ENCODE results near the gene TTC21B.
A peak's percentile ranks its signal among the peaks of the same experiment; 100 is the strongest.
"Not testable (repeated sequence)": the region's sequence is repeated elsewhere in the genome, so short reads cannot be mapped to it uniquely, and the experiment has no call there.

TTC21B gene

GRCh38 chr2:165953655-165954606 lies at the start of gene TTC21B:
Gene TTC21B (minus strand): TSS chr2:165953776. CDS start chr2:165953705, 71 bp downstream.
- peak; percentile 94 for DNase-seq

GRCh38 chr2:166000401-166000800 lies 46.8 kb upstream of the TTC21B start:
- DNase-seq = no peak

DNA sequence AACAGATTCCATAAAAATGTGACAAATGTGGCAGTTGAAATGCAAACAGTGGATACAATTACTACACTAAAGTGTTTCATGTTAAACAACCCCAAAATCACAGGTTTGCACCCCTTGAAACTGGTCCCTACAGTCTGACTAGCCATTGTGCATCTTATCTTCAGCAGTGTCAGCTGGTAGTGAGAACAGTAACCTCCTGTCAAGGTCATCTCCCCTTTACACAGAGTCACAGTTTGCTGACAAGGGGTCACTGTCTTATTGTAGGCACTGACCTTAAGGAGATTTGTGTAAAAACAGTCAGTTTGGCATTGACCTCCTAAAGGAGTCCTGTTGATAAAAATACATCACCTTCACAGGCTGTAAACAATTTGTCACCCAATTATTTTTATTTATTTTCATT lies 37.3 kb upstream of the TTC21B start:
- DNase-seq = no peak

GRCh38 chr2:165989851-165990250 lies 36.3 kb upstream of the TTC21B start:
- DNase-seq = no peak

DNA sequence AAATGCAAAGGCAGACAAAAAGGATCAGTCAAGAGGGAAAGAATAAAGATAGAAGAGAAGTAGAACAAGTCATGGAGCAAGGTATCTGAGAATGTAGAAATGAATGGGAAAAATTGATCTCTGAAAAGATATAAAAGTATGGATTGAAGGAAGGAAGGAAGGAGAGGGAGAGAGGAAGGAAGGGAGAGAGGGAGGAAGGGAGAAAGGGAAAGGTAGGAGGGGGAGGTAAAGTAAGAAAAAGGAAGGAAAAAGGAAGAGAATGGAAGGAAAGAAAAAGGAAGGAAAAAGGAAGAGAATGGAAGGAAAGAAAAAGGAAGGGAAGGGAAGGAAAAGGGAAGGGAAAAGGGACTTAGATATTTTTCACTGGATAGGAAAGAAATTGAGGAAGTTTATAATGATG lies 31.5 kb upstream of the TTC21B start:
- no peak for DNase-seq

GRCh38 chr2:165972161-165972560 lies 18.6 kb upstream of the TTC21B start:
- DNase-seq = not testable (repeated sequence)

DNA sequence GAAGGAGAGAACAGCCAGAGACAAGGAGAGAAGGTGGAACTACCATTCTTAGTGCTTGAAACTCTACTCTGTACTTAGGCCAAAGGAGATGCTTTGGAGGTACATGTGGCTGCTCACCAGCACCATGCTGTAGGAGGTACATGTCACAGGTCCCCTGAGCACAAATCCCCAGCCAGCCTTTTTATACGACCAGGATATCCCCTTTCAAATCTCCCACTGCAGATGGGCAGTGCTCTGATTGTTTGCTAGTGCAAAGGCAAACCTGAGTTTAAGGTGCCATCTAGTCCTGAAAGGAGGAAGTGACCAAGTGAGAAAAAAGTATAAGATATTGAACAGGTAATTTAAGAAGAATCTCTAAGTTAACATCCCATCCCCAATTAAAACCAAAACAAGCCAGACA lies 17.1 kb upstream of the TTC21B start:
- no peak for DNase-seq

DNA sequence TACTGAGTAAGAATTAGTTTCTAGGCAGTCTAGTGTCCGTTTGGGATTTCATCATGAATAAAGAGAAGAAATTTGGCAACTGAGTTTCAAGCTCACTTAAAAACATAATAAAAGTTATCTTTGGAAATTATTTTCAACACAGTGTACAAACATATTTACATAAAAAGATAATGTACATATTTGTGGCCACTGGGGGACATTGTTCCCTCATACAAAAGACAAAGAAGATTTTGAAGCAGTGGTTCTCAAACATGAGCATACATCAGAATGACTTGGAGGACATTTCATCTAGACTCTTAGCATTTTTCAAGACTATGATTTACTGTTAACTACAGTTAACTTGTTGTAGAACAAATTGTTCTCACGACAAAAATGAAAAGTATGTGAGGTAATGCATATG lies 15.7 kb upstream of the TTC21B start:
- no peak for DNase-seq

GRCh38 chr2:165967746-165968145 lies 14.2 kb upstream of the TTC21B start:
- no peak for DNase-seq

DNA sequence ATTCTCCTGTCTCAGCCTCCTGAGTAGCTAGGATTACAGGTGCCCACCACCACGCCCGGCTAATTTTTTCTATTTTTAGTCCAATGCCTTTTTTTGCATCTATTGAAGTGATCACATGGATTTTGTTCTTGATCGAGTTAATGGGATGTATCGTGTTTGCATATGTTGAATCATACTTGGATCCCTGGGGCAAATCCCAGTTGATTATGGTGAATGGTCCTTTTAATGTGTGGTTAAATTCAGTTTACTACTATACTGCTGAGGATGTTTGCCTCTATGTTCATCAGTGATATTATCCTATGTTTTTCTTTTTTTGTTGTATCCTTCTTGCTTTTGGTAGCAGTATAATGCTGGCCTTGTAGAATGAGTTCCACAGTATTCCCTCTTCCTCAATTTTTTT lies 8.2 kb upstream of the TTC21B start:
- DNase-seq = no peak

GRCh38 chr2:165959371-165959770 lies 5.8 kb upstream of the TTC21B start:
- DNase-seq = no peak

GRCh38 chr2:165958313-165958960 lies 4.9 kb upstream of the TTC21B start:
- no peak for DNase-seq

DNA sequence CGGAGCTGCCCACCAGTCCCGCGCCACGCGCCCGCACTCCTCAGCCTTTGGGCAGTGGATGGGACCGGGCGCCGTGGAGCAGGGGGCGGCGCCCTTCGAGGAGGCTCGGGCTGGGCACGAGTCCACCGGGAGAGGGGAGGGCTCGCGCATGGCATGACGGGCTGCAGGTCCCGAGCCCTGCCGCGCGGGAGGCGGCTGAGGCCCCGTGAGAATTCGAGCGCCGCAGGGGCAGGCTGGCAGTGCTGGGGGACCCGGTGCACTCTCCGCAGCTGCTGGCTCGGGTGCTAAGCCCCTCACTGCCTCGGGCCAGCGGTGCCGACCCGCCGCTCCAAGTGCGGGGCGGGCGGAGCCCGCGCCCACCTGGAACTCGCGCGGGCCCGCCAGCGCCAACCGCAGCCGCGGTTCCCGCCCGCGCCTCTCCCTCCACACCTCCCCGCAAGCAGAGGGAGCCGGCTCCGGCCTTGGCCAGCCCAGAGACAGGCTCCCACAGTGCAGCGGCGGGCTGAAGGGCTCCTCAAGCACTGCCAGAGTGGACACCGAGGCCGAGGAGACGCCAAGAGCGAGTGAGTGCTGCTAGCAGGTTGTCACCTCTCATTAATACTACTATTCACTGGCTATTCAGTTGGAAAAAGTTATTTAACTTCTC lies 3.6 kb upstream of the TTC21B start:
- no peak for DNase-seq

- DNase-seq = no peak
Observed at GRCh38 chr2:165953306-165953654, 296 bp downstream of the TTC21B start.

- DNase-seq = no peak
Observed at GRCh38 chr2:165952741-165953211, 800 bp downstream of the TTC21B start.

DNA sequence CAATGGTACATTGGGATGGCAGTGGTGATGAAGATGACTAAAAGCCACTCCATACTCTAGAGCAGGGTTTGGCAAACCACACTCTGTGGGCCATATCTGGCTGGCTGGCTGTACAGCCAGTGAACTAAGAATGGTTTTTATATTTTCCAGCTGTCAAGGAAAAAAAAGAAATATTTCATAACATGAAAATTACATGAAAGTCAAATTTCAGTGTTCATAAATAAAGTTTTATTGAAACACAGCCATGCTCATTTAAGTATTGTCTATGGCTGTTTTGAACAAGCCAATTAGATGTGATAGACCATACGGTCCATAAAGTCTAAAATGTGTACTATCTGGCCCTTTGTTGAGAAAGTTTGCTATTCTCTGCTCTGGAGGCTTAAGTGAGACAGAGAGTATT lies 1.5 kb downstream of the TTC21B start:
- no peak for DNase-seq

DNA sequence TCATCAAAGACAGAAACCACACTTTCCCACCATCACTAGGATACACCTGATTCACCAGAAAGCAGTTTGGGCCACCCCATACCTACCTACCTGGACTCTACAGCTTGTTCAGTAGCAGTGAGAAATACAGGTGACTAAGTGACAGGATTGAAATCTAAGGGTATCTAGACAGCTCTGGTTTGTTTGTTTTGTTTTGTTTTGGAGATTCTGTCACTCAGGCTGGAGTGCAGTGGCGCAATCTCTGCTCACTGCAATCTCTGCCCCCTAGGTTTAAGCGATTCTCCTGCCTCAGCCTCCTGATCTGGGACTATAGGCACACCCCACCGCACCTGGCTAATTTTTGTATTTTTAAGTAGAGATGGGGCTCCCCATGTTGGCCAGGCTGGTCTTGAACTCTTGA lies 3.1 kb downstream of the TTC21B start:
- no peak for DNase-seq

GRCh38 chr2:165941827-165942226 lies 11.7 kb downstream of the TTC21B start:
- DNase-seq = no peak

- no peak for DNase-seq
Observed at GRCh38 chr2:165938237-165938636, 15.3 kb downstream of the TTC21B start.

GRCh38 chr2:165933211-165933910 lies 20.2 kb downstream of the TTC21B start:
- no peak for DNase-seq

- DNase-seq = no peak
Observed at GRCh38 chr2:165927774-165928173, 25.8 kb downstream of the TTC21B start.

GRCh38 chr2:165927353-165927752 lies 26.2 kb downstream of the TTC21B start:
- DNase-seq = no peak

GRCh38 chr2:165924946-165925345 lies 28.6 kb downstream of the TTC21B start:
- DNase-seq = no peak
